HG02938 (cell line): Measurements from ENCODE around the gene TIMM13.
"Not testable (repeated sequence)": the region's sequence is repeated elsewhere in the genome, so short reads cannot be mapped to it uniquely, and the experiment has no call there.

ENCODE experiments used
- ATAC-seq: cut with Tn5 transposase; IDR thresholded peaks from one replicate; pipeline ENCODE4 v1.9.1; 2021; ENCODE audit warnings: mild to moderate bottlenecking, moderate library complexity; ENCODE audit not compliant: unreplicated experiment

TIMM13 gene

DNA sequence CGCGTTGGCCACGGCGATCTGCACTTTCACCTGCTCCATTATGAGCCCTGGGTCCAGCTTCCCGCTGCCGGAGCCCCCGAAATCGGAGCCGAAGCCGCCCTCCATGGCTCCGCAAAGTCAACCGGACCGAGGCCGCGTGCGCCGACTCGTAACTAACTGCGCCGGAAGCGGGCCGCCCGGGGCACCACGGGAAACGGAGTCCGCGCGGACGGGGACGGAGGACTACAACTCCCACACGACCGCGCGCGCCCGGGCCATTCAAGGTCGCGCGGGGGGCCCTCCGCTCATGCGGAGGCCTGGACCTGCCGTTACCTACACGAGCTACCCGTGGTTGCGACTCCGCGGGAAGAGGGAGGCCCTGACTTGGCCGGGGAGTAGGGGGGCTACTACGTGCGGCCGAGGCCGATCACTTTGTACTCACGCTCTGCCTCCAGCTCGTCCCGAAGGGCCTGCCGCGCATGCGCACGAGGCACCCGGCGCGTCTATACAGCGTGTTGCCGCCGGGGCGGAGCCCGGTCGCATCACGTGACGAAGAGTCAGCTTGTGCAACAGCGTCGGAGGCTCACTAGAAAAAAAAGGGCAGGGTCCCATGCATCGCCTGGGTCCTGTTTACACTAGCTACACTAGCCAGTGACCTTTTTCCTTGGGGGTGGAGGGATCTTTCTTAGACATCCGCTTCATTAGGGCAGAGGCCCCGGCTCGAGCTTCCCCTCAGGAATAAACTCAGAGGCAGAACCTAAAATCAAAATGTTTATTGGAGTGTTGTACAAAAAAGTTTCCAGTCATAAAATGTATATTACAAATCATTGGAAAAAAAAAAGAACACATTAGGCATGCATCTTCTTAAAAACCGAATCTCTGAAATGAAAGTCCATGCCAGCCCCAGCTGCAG lies at the start of gene TIMM13:
TSS of gene TIMM13 (minus strand) at position 158 of the 892 bp plus-strand sequence. CDS start at position 105, 53 bp downstream.
- ATAC-seq = peak; percentile 75

DNA sequence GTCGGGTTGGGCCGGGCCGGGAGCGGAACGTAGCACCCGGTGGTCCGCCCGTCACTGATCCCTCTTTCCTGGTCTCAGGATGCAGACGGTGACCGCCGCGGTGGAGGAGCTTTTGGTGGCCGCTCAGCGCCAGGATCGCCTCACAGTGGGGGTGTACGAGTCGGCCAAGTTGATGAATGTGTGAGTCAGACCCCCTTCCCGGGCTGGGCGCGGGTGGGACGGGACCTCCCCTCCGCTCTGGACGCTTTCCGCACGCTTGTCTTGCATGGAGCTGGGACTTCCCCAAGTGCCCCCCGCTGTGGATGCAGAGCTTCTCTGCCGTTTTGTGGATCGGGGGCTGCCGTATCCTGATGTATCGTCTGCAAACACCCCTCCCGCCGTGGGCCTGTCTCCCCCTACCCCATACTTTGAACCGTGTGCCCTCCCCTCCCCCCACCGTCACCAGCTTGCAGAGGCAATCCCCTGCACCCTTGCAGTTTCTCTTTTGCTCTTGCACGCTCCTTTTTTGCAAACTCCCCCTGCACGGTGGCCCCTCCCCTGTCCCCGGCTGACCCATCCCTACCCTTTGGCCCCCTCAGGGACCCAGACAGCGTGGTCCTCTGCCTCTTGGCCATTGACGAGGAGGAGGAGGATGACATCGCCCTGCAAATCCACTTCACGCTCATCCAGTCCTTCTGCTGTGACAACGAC lies 49.2 kb upstream of the TIMM13 start:
- ATAC-seq = peak; percentile 8

DNA sequence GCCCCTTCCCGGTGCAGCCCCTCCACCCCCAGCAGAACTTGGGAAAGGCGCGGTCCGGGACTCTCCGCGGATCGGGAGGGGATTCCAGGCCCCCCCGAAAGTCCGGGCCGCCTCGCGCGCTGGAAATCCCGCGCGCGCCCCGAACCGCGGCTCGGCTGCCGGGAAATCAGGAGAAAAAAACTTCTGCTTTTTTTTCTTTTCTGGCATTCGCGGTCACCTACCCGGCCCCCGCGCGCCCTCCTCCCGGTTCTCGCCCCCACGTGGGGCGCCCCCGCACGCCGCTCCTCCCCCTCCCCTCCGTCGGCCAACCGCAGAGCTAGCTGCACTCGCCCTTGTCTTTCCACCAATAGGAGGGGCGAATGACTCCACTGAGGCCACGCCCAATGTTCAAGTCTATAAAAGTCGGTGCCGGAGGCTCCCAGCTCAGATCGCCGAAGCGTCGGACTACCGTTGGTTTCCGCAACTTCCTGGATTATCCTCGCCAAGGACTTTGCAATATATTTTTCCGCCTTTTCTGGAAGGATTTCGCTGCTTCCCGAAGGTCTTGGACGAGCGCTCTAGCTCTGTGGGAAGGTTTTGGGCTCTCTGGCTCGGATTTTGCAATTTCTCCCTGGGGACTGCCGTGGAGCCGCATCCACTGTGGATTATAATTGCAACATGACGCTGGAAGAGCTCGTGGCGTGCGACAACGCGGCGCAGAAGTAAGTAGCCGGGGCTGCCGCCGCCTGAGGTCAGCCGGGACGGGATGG lies 48.5 kb upstream of the TIMM13 start, which contains the start of gene GADD45B:
TSS of gene GADD45B (plus strand) at position 426 of the 749 bp plus-strand sequence. CDS start at position 658, 232 bp downstream.
- peak; percentile 50 for ATAC-seq

DNA sequence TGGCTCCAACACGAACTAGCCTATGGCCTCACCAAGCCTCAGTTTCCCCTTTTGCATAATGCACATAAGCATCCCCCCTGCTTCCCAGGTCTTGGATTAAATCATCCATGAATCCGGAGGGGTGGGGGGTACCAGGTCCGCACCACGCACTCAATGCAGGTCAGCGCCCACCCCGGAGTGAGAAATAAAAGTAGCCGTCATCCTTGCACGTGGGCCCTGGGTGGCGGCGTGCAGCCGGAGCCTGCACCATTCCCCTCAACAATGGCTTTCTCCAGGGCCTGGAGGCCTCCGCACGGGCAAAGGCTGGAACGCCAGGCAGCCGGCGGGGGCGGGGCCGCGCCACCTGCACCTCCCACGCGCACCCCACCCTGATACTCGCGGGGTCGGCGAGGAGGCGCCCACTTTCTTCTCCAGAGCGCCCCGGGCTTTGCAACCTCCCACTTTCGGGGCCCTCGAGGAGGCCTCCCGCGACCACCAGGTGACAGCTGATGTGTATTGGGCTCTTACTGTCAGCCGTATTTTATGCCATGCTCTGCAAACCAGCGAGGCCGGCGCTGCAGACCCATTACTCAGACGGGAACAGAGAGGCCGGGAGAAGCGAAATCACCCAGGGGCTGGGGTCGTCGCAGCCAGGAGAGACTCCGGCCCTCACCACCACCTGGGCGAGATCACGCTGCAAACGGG lies 47.8 kb upstream of the TIMM13 start:
- ATAC-seq = no peak

DNA sequence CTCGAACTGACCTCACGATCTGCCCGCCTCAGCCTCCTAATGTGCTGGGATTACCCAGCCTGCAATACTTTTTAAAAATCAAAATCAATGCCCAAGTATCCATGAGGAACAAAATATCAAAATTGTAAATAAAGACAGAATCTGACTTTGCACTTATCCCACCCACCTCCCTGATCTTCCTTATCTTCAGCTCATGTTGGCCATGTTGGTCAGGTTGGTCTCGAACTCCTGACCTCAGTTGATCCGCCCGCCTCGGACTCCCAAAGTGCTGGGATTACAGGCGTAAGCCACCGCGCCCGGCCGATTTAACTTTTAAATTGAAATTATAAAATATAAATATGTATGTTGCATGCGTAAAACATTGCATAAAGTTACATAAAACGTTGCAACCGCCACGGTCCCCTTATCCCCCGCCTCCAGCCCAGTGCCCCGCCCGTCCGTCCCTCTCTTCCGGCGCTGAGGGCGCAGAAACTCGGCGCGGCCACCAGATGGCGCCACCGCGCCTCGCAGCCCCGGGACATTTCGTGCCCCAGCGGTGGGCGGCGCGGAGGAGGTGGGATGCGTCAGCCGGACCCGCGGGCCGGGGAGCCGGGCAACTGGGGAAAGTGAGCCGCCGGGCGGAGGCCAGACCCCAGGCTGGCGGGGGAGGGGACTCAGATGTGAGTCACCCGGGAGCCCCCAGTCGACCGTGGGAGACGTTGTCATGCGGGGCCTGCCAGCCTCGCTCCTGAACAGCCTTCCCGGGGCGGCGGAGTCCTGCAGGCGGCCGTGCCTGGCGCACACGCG lies 47.0 kb upstream of the TIMM13 start:
- no peak for ATAC-seq

DNA sequence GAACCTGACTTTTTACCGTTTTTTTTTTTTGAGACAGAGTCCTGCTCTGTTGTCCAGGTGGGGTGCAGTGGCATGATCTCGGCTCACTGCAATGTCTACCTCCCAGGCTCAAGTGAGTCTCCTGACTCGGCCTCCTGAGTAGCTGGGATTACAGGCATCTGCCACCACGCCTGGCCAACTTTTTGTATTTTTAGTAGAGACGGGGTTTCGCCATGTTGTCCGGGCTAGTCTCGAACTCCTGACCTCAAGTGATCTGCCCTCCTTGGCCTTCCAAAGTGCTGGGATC lies 42.5 kb upstream of the TIMM13 start:
- not testable (repeated sequence) for ATAC-seq

DNA sequence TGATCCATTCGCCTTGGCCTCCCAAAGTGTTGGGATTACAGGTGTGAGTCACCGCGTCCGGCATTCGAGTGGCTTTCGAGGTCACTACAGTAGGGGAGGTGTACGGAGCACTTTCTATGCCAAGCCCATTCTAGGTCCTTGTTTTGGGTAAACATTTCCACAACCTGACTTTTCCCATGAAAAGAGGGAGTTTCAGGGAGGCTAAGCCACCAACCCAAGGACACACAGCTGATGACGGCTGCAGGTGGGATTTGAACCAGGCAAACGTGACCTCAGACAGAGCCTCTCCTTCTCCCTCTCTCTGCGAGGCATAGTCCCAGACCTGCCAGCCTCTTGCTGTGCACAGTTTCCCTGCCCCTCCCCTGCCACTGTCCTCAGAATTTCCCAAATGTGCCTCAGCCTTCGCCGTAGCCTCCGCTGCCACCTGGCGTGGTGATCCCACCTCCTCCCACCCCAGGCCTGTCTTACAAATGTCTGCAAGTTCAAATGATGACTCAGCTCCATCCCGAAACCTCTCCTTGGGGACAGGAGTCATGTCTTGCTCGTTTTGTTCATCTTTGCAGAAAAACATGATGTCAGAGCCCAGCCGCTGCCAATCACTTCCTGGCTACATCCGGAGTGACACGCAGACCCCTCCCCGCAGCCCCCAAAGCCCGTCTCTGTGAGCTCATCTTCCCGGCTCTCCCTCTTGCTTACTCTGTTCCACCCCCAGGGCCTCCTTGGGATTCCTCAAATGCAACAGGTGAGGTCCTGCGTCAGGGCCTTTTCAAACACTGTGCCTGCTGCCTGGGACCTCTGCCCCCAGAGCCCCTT lies 41.9 kb upstream of the TIMM13 start:
- no peak for ATAC-seq

DNA sequence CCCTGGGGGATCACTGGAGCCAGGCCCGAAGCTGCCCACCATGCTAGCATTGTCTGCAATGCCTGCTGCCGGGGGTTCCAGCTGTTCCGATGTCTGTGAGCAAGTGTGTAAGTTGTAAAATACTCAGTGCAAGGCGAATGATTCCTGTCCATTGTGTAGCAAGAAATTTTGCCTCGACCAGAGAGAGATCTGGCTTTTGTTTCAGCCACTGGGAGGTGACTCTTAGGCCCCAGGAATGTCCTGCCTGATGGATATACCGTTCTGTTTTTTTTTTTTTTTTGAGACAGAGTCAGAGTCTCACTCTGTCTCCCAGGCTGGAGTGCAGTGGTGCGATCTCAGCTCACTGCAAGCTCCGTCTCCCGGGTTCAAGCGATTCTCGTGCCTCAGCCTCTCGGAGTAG lies 41.2 kb upstream of the TIMM13 start:
- no peak for ATAC-seq

- ATAC-seq = no peak
These were observed 37.0 kb upstream of the TIMM13 start for GRCh38 chr19:2464389-2464788.

DNA sequence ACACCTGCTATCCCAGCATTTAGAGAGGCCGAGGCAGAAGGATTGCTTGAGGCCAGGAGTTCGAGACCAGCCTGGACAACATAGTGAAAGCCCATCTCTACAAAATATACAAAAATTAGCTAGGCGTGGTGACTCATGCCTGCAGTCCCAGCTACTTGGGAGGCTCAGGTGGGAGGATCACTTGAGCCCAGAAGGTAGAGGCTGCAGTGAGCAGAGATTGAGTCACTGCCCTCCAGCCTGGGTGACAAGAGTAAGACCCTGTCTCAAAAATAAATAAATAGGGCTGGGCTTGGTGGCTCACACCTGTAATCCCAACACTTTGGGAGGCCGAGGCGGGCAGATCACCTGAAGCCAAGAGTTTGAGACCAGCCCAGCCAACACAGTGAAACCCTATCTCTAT lies 36.3 kb upstream of the TIMM13 start:
- not testable (repeated sequence) for ATAC-seq

DNA sequence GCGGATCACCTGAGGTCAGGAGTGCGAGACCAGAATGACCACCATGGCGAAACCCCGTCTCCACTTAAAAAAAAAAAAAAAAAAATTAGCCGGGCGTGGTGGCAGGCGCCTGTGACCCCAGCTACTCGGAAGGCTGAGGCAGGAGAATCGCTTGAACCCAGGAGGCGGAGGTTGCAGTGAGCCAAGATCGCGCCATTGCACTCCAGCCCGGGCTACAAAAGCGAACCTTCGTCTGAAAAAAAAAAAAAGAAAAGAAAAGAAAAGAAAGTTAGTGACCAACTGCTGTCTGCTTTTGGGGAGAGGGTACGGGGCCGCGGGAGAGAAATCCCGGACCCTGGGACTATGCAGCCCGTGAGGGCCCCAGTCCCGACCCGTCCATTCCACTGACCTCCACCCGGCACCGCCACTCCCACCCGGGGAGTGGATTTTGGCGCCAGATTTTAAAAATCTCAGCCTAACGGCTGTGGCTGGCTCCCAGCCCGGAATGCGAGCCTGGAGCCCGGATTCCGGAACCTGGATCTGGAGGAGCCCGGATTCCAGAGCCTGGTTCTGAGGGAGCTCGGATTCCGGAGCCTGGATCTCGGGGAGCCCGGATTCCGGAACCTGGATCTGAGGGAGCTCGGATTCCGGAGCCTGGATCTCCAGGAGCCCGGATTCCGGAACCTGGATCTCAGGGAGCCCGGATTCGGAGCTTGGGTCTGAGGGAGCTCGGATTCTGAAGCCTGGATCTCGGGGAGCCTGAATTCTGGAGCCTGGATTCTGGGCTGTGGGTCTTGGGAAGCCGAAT lies 35.4 kb upstream of the TIMM13 start:
- ATAC-seq = no peak

DNA sequence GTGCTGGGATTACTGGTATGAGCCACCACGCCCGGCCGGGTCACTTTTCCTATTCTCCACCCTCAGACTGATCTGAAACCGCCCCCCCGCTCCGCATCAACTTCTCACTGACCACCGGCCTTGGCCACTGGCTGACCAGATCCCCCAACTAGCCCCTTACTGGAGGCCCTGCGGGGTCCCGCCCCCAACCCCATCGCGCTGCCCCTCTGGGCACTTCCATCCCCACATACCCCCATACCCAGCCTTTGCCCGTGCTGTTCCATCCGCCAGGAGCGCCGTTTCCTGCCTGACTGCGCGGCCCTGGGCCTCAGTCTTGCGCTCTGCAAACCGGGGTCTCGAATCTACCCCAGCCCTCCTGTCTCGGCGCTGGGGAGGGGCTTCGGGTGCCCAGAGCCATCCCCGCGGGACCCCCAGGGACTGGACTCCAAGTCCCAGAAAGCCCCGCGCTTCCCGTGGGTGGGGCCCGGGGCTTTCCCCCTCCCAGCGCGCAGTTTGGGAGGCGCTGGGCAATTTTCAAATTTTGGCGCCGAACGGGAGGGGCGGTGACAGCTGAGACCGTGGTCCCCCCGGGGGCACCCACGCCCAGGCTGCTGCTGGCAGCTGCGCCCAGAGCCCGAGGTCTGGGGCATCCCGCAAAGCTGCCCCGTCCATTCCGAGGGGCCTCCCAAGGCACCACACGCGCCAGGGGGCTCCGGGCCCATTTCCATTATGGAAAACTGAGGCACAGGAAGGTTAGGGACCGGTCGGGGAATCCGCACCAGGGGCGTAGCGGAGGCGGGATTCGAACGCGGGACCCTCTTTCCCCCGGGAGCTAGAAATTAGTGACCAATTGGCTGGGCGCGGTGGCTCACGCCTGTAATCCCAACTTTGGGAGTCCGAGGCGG lies 34.6 kb upstream of the TIMM13 start:
- no peak for ATAC-seq

DNA sequence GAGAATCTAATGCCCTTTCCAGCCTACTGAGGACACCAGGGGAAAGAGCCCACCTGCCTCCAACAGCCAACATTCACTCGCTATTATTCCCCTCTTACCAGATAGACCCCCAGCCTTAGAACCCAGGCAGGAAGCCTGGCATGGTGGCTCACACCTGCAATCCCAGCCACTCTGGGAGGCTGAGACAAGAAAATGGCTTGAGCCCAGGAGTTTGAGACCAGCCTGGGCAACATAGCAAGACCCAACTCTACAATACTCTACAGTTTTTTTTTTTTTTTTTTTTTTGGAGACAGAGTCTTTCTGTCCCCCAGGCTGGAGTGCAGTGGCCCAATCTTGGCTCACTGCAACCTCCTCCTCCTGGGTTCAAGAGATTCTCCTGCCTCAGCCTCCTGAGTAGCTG lies 32.9 kb upstream of the TIMM13 start:
- ATAC-seq = no peak

DNA sequence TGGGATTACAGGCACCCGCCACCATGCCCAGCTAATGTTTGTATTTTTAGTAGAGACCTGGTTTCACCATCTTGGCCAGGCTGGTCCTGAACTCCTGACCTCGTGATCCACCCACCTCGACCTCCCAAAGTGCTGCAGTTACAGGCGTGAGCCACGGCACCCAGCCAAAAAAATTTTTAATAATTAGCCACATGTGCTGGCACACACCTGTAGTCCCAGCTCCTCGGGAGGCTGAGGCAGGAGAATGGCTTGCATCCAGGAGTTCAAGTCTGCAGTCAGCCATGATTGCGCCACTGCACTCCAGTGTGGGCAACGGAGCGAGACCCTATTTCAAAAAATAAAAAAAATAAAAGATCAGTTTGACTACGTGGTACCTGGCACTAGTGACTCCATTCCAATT lies 31.4 kb upstream of the TIMM13 start:
- not testable (repeated sequence) for ATAC-seq

DNA sequence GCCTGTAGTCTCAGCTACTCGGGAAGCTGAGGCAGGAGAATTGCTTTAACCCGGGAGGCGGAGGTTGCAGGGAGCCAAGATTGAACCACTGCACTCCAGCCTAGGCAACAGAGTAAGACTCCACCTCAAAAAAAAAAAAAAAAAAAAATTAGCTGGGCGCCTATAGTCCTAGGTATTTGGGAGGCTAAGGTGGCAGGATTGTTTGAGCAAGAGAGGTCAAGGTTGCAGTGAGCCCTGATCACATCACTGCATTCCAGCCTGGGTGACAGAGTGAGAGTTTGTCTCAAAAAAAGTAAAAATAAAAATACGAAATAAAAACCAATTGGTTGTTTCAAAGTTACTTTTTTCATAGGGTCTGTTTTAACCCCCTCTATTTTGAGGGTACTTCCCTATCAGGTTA lies 30.7 kb upstream of the TIMM13 start:
- ATAC-seq = no peak

GRCh38 chr19:2457394-2458037 lies 30.1 kb upstream of the TIMM13 start:
- ATAC-seq = no peak
